CD14-positive monocyte (primary cell): Measurements from ENCODE around the gene EPHA4. TPM values are rescaled to one million over a fixed set of nuclear protein-coding genes. Genes with fewer than 3 reads are reported as not detected.

ENCODE experiments used
- DNase-seq, 3 donors: peaks; one replicate each; pipeline ENCODE4 v3.0.0-alpha.2; 2011 to 2022
- H2AFZ ChIP-seq: 2 replicates; pipeline ENCODE4 v1.6.0; 2012; ENCODE audit warnings: mild to moderate bottlenecking, low read depth, low read length, inconsistent platforms; ENCODE audit not compliant: insufficient read depth, poor library complexity, severe bottlenecking
- H3K27ac ChIP-seq, 2 donors: 1 replicate in 1 of 2; 2 replicates in 1 of 2; pipeline ENCODE4 v1.5.1; 2012 to 2013; ENCODE audit warnings: low read length in 2 of 2, control low read depth in 1 of 2, inconsistent platforms in 1 of 2, low read depth in 1 of 2, mild to moderate bottlenecking in 1 of 2
- H3K27me3 ChIP-seq, 2 donors: one replicate each; pipeline versions ENCODE4 v1.6.0 to v1.6.1; 2011 to 2013; ENCODE audit warnings: low read length in 2 of 2; ENCODE audit not compliant: control insufficient read depth in 2 of 2, insufficient read depth in 2 of 2
- H3K36me3 ChIP-seq, 2 donors: replicated peaks in 1 of 2; 1 replicate in 1 of 2; 2 replicates in 1 of 2; pipeline versions ENCODE4 v1.5.1 to v1.6.1; 2012 to 2013; ENCODE audit warnings: low read length in 2 of 2, control low read depth in 1 of 2, inconsistent platforms in 1 of 2, mild to moderate bottlenecking in 1 of 2; ENCODE audit not compliant: insufficient read depth in 2 of 2, control insufficient read depth in 1 of 2
- H3K4me1 ChIP-seq, 2 donors: 1 replicate in 1 of 2; 2 replicates in 1 of 2; pipeline versions ENCODE4 v1.5.1 to v1.6.1; 2012 to 2013; ENCODE audit warnings: low read length in 2 of 2, control low read depth in 1 of 2, inconsistent platforms in 1 of 2, mild to moderate bottlenecking in 1 of 2, moderate library complexity in 1 of 2; ENCODE audit not compliant: insufficient read depth in 2 of 2, control insufficient read depth in 1 of 2
- H3K4me2 ChIP-seq: replicated peaks from 2 replicates; pipeline ENCODE3; 2012; ENCODE audit warnings: low read length, moderate library complexity, mild to moderate bottlenecking; ENCODE audit not compliant: poor library complexity, severe bottlenecking; ENCODE audit errors: extremely low read depth
- H3K4me3 ChIP-seq, 3 experiments: fragments of 200-600 bp in 1 of 3; sonication (generic) in 1 of 3; replicated peaks in 1 of 3; 1 replicate in 2 of 3; 2 replicates in 1 of 3; pipeline ENCODE4 v1.5.1; 2011 to 2013; ENCODE audit warnings: low read length in 3 of 3, mild to moderate bottlenecking in 3 of 3, control low read depth in 2 of 3, low read depth in 2 of 3, inconsistent platforms in 1 of 3, moderate library complexity in 1 of 3
- H3K79me2 ChIP-seq: 2 replicates; pipeline ENCODE4 v1.6.0; 2012; ENCODE audit warnings: mild to moderate bottlenecking, control low read depth, inconsistent platforms, low read length, moderate library complexity; ENCODE audit not compliant: insufficient read depth
- H3K9ac ChIP-seq: 2 replicates; pipeline ENCODE4 v1.6.0; 2017; ENCODE audit warnings: low read length, mild to moderate bottlenecking; ENCODE audit not compliant: insufficient read depth, poor library complexity, severe bottlenecking
- H3K9me3 ChIP-seq, 2 donors: replicated peaks in 1 of 2; 1 replicate in 1 of 2; 2 replicates in 1 of 2; pipeline versions ENCODE4 v1.5.1 to v1.6.1; 2012 to 2013; ENCODE audit warnings: low read length in 2 of 2, control low read depth in 1 of 2; ENCODE audit not compliant: control insufficient read depth in 1 of 2, insufficient read depth in 1 of 2
- H4K20me1 ChIP-seq: 2 replicates; pipeline ENCODE4 v1.6.0; 2012; ENCODE audit warnings: mild to moderate bottlenecking, low read length, control low read depth, moderate library complexity; ENCODE audit not compliant: insufficient read depth
- H3K27ac Mint-ChIP-seq, 7 donors: one replicate each; pipeline ENCODE4 v1.8.0; 2020; ENCODE audit warnings: mild to moderate bottlenecking in 7 of 7, mixed read lengths in 7 of 7, moderate library complexity in 6 of 7, inconsistent platforms in 2 of 7
- H3K27me3 Mint-ChIP-seq, 3 donors: one replicate each; pipeline ENCODE4 v1.8.0; 2021 to 2022; ENCODE audit warnings: low read depth in 3 of 3, mild to moderate bottlenecking in 3 of 3, mixed read lengths in 3 of 3, moderate library complexity in 3 of 3, inconsistent platforms in 1 of 3
- H3K36me3 Mint-ChIP-seq, 2 donors: one replicate each; pipeline ENCODE4 v1.8.0; 2020; ENCODE audit warnings: mixed read lengths in 2 of 2, inconsistent platforms in 1 of 2, mild to moderate bottlenecking in 1 of 2
- H3K4me1 Mint-ChIP-seq: one replicate; pipeline ENCODE4 v1.8.0; 2020; ENCODE audit warnings: mild to moderate bottlenecking, mixed read lengths
- H3K4me3 Mint-ChIP-seq, 2 donors: one replicate each; pipeline ENCODE4 v1.8.0; 2020; ENCODE audit warnings: mild to moderate bottlenecking in 2 of 2, mixed read lengths in 2 of 2, moderate library complexity in 1 of 2
- H3K9me3 Mint-ChIP-seq, 7 donors: one replicate each; pipeline ENCODE4 v1.8.0; 2020 to 2022; ENCODE audit warnings: mixed read lengths in 7 of 7, mild to moderate bottlenecking in 6 of 7, moderate library complexity in 6 of 7, inconsistent platforms in 2 of 7
- WGBS: methylation state at CpG from one replicate; pipeline ENCODE4 v1.1.5; 2013; ENCODE audit warnings: missing lambda C conversion rate; ENCODE audit not compliant: insufficient coverage; 5-methylcytosine and 5-hydroxymethylcytosine counted together
- intact Hi-C, 2 donors: fragments of 100-400 bp; cut with micrococcal nuclease; formaldehyde crosslinking; loops; one replicate each; pipeline versions ENCODE4 v1.15.0 to v1.15.1; 2023
- polyA plus RNA-seq, 3 donors: library from polyadenylated mRNA; depleted of rRNA in 1 of 3; unstranded in 2 of 3; stranded (reverse) in 1 of 3; fragments of 300-500 nt in 2 of 3; fragments of >200 nt in 1 of 3; fragmentation: Illumina TruSeq in 2 of 3; gene quantifications; 1 replicate in 2 of 3; 2 replicates in 1 of 3; pipeline ENCODE4 v1.2.3, GENCODE V29; 2012 to 2021
- TF ChIP-seq, protein P1 (sequence below): fragments of 200-600 bp; IDR thresholded peaks from one replicate; pipeline ENCODE4 v1.8.0; 2022; ENCODE audit warnings: antibody characterized with exemption, mild to moderate bottlenecking

The EPHA4 gene
- polyA plus RNA-seq, 3 donors, result 0.15 to 0.31 TPM; not detected in 1

DNA sequence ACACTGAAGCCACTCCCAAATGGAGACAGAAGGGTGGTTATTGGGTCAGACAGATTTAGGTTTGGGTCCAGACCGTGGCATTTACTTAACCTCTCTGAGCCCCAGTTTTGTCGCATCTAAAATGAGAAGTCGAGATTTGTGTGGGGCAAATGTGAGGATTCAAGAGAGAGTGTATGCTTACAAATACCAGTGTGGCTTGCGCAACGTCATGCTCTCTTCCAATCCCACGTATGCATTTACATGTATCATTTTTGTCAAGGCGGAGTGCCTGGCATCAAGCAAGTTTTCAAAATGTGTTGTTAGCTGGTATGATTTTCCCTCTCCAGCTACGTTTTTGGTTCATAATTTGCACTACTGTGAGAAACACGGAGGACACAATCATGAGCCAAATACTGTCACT is 197.9 kb downstream of the EPHA4 start:
- 96% methylated on average over 3 of the region's 9 CpGs for WGBS
- no peak overlapping the region for H2AFZ ChIP-seq
- no peak overlapping the region for H3K4me3 ChIP-seq
- Mint-ChIP-seq H3K4me3 (no peak overlapping the region), H3K4me1 (no peaks in the 10 kb centered on the region), H3K27ac (no peak overlapping the region), H3K27me3 (peaks cover 0 to 8% (median 4%) of the 10 kb centered on the region in 3 donors), H3K9me3 (peaks cover 0 to 8% (median 4%) of the 10 kb centered on the region in 7 donors), H3K36me3 (no peaks in the 10 kb centered on the region)
- no peak overlapping the region for H3K4me2 ChIP-seq
- H3K79me2 ChIP-seq, result no peaks in the 10 kb centered on the region
- TF ChIP-seq, protein P1, sequence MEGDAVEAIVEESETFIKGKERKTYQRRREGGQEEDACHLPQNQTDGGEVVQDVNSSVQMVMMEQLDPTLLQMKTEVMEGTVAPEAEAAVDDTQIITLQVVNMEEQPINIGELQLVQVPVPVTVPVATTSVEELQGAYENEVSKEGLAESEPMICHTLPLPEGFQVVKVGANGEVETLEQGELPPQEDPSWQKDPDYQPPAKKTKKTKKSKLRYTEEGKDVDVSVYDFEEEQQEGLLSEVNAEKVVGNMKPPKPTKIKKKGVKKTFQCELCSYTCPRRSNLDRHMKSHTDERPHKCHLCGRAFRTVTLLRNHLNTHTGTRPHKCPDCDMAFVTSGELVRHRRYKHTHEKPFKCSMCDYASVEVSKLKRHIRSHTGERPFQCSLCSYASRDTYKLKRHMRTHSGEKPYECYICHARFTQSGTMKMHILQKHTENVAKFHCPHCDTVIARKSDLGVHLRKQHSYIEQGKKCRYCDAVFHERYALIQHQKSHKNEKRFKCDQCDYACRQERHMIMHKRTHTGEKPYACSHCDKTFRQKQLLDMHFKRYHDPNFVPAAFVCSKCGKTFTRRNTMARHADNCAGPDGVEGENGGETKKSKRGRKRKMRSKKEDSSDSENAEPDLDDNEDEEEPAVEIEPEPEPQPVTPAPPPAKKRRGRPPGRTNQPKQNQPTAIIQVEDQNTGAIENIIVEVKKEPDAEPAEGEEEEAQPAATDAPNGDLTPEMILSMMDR, result no peak
- no peaks in the 10 kb centered on the region for H4K20me1 ChIP-seq
- H3K27ac ChIP-seq, result no peak overlapping the region
- no peaks in the 10 kb centered on the region for H3K36me3 ChIP-seq
- no peaks in the 10 kb centered on the region for H3K27me3 ChIP-seq
- H3K9me3 ChIP-seq, result peaks cover 0 to 3% of the 10 kb centered on the region in 2 donors
- intact Hi-C loops, result no loop called here
- no peak for DNase-seq
- no peak overlapping the region for H3K9ac ChIP-seq
- H3K4me1 ChIP-seq, result no peaks in the 10 kb centered on the region

DNA sequence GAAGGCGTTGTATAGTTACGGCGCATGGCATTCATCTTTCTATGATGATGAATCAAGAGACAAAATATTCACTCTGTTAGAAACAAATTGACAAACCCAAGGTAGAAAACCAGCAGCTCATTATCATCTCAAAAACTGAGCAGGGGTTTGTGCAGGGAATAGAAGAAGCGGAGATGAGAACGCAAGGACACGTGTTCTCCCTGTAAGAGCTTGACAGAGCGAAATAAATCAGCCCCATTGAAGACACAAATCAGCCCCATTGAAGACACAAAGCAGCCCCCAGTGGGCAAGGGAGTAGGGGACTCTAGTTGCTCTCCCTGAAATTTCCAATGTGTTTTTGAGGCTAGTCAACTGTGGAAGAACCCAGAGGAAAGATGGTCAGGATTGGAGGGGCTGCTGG is 199.2 kb downstream of the EPHA4 start:
- Mint-ChIP-seq H3K27me3 (peaks cover 0 to 8% (median 4%) of the 10 kb centered on the region in 3 donors), H3K9me3 (peaks cover 0 to 8% (median 4%) of the 10 kb centered on the region in 7 donors), H3K36me3 (no peaks in the 10 kb centered on the region), H3K4me3 (no peak overlapping the region), H3K27ac (no peak overlapping the region), H3K4me1 (no peaks in the 10 kb centered on the region)
- TF ChIP-seq, protein P1, result no peak
- no peaks in the 10 kb centered on the region for H4K20me1 ChIP-seq
- H3K4me1 ChIP-seq, result no peaks in the 10 kb centered on the region
- intact Hi-C loops, result no loop called here
- H3K79me2 ChIP-seq, result no peaks in the 10 kb centered on the region
- no peak overlapping the region for H3K4me3 ChIP-seq
- H3K36me3 ChIP-seq, result no peaks in the 10 kb centered on the region
- H3K27me3 ChIP-seq, result no peaks in the 10 kb centered on the region
- DNase-seq, result no peak
- no peak overlapping the region for H3K9ac ChIP-seq
- no peak overlapping the region for H2AFZ ChIP-seq
- peaks cover 0 to 3% of the 10 kb centered on the region in 2 donors for H3K9me3 ChIP-seq
- no peak overlapping the region for H3K4me2 ChIP-seq
- no CpG with 5 or more reads among the region's 7 CpGs for WGBS
- H3K27ac ChIP-seq, result no peak overlapping the region
